ENCODE measurements around the gene METTL9. TPM values are rescaled to one million over a fixed set of nuclear protein-coding genes. Genes with fewer than 3 reads are reported as not detected.

METTL9 gene
- total RNA-seq, 2 experiments from 2014 or later = 120 to 121 TPM

DNA sequence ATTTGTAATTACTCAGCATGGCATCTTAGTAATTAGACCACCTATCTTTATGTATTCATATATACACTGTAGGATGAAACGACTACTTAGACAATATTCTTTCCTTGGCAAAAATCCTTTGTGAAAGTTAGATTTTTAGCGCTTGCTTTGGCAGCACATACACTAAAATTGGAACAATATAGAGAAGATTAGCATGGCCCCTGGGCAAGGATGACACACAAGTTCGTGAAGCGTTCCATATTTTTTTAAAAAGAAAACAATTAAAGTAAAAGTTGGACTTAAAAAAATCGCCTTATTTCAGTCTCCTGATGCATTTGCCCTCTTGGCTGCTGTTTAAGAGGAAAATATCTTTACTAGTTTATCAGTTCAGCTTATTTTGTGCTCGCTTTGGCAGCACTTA lies 42.5 kb downstream of the METTL9 start:
- peaks cover 8% of the 10 kb centered on the region; the same call in 1 of the 2 replicates for H3K36me3 ChIP-seq (ENCODE audit: insufficient read depth, low read length)
- ChIA-PET POLR2A (interaction anchor here (0.6 to 2.1 kb wide), 5 partner anchors 39 to 77 kb away, joined by 3 to 10 read pairs (median 3); no protein-coding TSS in a partner anchor), CTCF (ENCODE audit: unreplicated experiment) (no interaction called here)
- no peaks in the 10 kb centered on the region for H3K9me2 ChIP-seq (ENCODE audit: insufficient read depth, low read length)
- DNase-seq (ENCODE audit: low spot score) = no peak
- no peaks in the 10 kb centered on the region for H3K9me3 ChIP-seq (ENCODE audit: low read length)
- no peaks in the 10 kb centered on the region for H4K20me1 ChIP-seq (ENCODE audit: insufficient read depth, low read length)
- intact Hi-C loops (cut with micrococcal nuclease; ENCODE audit: unreplicated experiment) = no loop called here
- peak overlapping the region; percentile 74; the same call in 1 of the 2 replicates for H3K4me2 ChIP-seq (ENCODE audit: low read length)
- H3K4me3 ChIP-seq (ENCODE audit: low read depth, low read length, poor library complexity, severe bottlenecking) = no peak overlapping the region
- no peak overlapping the region for H2AFZ ChIP-seq (ENCODE audit: low read length)
- H3K4me1 ChIP-seq (ENCODE audit: insufficient read depth, low read length, poor library complexity, severe bottlenecking) = peaks cover 67% of the 10 kb centered on the region
- TF ChIP-seq EZH2phosphoT487 (IDR thresholded peaks at IDR 0.05; ENCODE audit: borderline replicate concordance, low read depth, low read length) (no peak), CTCF (conservative IDR thresholded peaks at IDR 0.05; ENCODE audit: low read length) (no peak)
- no TSS peak for BruUV-seq (replicated peaks)
- peak overlapping the region; percentile 42 for H3K27ac ChIP-seq (ENCODE audit: low read depth, low read length, poor library complexity, severe bottlenecking)
- peaks cover 50% of the 10 kb centered on the region for H3K79me2 ChIP-seq (ENCODE audit: insufficient read depth, low read depth, low read length)

- peak overlapping the region; percentile 74 for H3K4me2 ChIP-seq (ENCODE audit: low read length)
- peaks cover 55% of the 10 kb centered on the region for H3K79me2 ChIP-seq (ENCODE audit: insufficient read depth, low read depth, low read length)
- intact Hi-C loops (cut with micrococcal nuclease; ENCODE audit: unreplicated experiment) = no loop called here
- ChIA-PET POLR2A (interaction anchor here (0.6 to 2.1 kb wide), 8 partner anchors 38 to 1510 kb away, joined by 3 to 10 read pairs (median 3); no protein-coding TSS in a partner anchor), CTCF (ENCODE audit: unreplicated experiment) (no interaction called here)
- no peak for DNase-seq (ENCODE audit: low spot score)
- H3K36me3 ChIP-seq (ENCODE audit: insufficient read depth, low read length) = peaks cover 10% of the 10 kb centered on the region; the same call in 1 of the 2 replicates
- H2AFZ ChIP-seq (ENCODE audit: low read length) = no peak overlapping the region
- H3K27ac ChIP-seq (ENCODE audit: low read depth, low read length, poor library complexity, severe bottlenecking) = peak overlapping the region; percentile 95
- peak overlapping the region; percentile 7 for H3K4me3 ChIP-seq (ENCODE audit: low read depth, low read length, poor library complexity, severe bottlenecking)
- H3K9me3 ChIP-seq (ENCODE audit: low read length) = no peaks in the 10 kb centered on the region
- H3K4me1 ChIP-seq (ENCODE audit: insufficient read depth, low read length, poor library complexity, severe bottlenecking) = peaks cover 77% of the 10 kb centered on the region
- H3K9me2 ChIP-seq (ENCODE audit: insufficient read depth, low read length) = no peaks in the 10 kb centered on the region
- BruUV-seq (replicated peaks) = no TSS peak
- H4K20me1 ChIP-seq (ENCODE audit: insufficient read depth, low read length) = no peaks in the 10 kb centered on the region
- TF ChIP-seq CTCF (conservative IDR thresholded peaks at IDR 0.05; ENCODE audit: low read length) (no peak), EZH2phosphoT487 (IDR thresholded peaks at IDR 0.05; ENCODE audit: borderline replicate concordance, low read depth, low read length) (no peak)
These were observed 43.5 kb downstream of the METTL9 start for GRCh38 chr16:21642861-21643260.

GRCh38 chr16:21643785-21644184 lies 44.4 kb downstream of the METTL9 start:
- H3K27ac ChIP-seq (ENCODE audit: low read depth, low read length, poor library complexity, severe bottlenecking) = peak overlapping the region; percentile 95
- intact Hi-C loops (cut with micrococcal nuclease; ENCODE audit: unreplicated experiment) = loop anchor here (2.0 kb wide), 1 partner anchor 45 kb away; the partner anchor contains the start of gene METTL9
- peak overlapping the region; percentile 6; the same call in 1 of the 2 replicates for H2AFZ ChIP-seq (ENCODE audit: low read length)
- peaks cover 65% of the 10 kb centered on the region for H3K79me2 ChIP-seq (ENCODE audit: insufficient read depth, low read depth, low read length)
- no TSS peak for BruUV-seq (replicated peaks)
- H4K20me1 ChIP-seq (ENCODE audit: insufficient read depth, low read length) = no peaks in the 10 kb centered on the region
- H3K9me2 ChIP-seq (ENCODE audit: insufficient read depth, low read length) = no peaks in the 10 kb centered on the region
- ChIA-PET CTCF (ENCODE audit: unreplicated experiment) (no interaction called here), POLR2A (interaction anchor here (0.6 to 1.4 kb wide), 3 partner anchors 14 to 65 kb away, joined by 3 to 4 read pairs (median 3); no protein-coding TSS in a partner anchor)
- H3K9me3 ChIP-seq (ENCODE audit: low read length) = no peaks in the 10 kb centered on the region
- H3K4me1 ChIP-seq (ENCODE audit: insufficient read depth, low read length, poor library complexity, severe bottlenecking) = peaks cover 79% of the 10 kb centered on the region
- no peak for TF ChIP-seq EZH2phosphoT487 (IDR thresholded peaks at IDR 0.05; ENCODE audit: borderline replicate concordance, low read depth, low read length)
- TF ChIP-seq CTCF (conservative IDR thresholded peaks at IDR 0.05; ENCODE audit: low read length) = no peak
- no peak for DNase-seq (ENCODE audit: low spot score)
- peak overlapping the region; percentile 74 for H3K4me2 ChIP-seq (ENCODE audit: low read length)
- peaks cover 13% of the 10 kb centered on the region; the same call in 1 of the 2 replicates for H3K36me3 ChIP-seq (ENCODE audit: insufficient read depth, low read length)
- peak overlapping the region; percentile 58 for H3K4me3 ChIP-seq (ENCODE audit: low read depth, low read length, poor library complexity, severe bottlenecking)
